ENCODE results near the gene ACSL1.
"Not testable (repeated sequence)": the region's sequence is repeated elsewhere in the genome, so short reads cannot be mapped to it uniquely, and the experiment has no call there.

The ACSL1 gene

GRCh38 chr4:184784628-184785257 is 41.0 kb downstream of the ACSL1 start:
- Histone ChIP-seq H3K4me3 (ENCODE audit: low read length) (no peak overlapping the region), H4K20me1 (ENCODE audit: insufficient read depth, low read length) (no peaks in the 10 kb centered on the region), H3K4me2 (ENCODE audit: low read length) (no peak overlapping the region), H3K9me3 (ENCODE audit: insufficient read depth, low read length) (no peaks in the 10 kb centered on the region), H3K79me2 (ENCODE audit: low read length) (no peaks in the 10 kb centered on the region), H3K27me3 (ENCODE audit: low read depth, low read length) (no peaks in the 10 kb centered on the region), H2AFZ (ENCODE audit: low read depth, low read length) (no peak overlapping the region), H3K36me3 (replicated peaks; ENCODE audit: low read depth, low read length) (no peaks in the 10 kb centered on the region), H3K4me1 (ENCODE audit: low read length) (no peaks in the 10 kb centered on the region), H3K9ac (ENCODE audit: low read length) (no peak overlapping the region), H3K27ac (ENCODE audit: low read length) (no peak overlapping the region)
- no peak for TF ChIP-seq EZH2phosphoT487 (IDR thresholded peaks at IDR 0.05; ENCODE audit: low read depth)

- H3K4me2 ChIP-seq (ENCODE audit: low read length) = no peak overlapping the region
- no peaks in the 10 kb centered on the region for H3K27me3 ChIP-seq (ENCODE audit: low read depth, low read length)
- no peak overlapping the region for H3K4me3 ChIP-seq (ENCODE audit: low read length)
- no peaks in the 10 kb centered on the region for H3K79me2 ChIP-seq (ENCODE audit: low read length)
- H2AFZ ChIP-seq (ENCODE audit: low read depth, low read length) = no peak overlapping the region
- H3K27ac ChIP-seq (ENCODE audit: low read length) = no peak overlapping the region
- no peak overlapping the region for H3K9ac ChIP-seq (ENCODE audit: low read length)
- H3K36me3 ChIP-seq (replicated peaks; ENCODE audit: low read depth, low read length) = no peaks in the 10 kb centered on the region
- H4K20me1 ChIP-seq (ENCODE audit: insufficient read depth, low read length) = no peaks in the 10 kb centered on the region
- TF ChIP-seq CTCF (IDR thresholded peaks at IDR 0.05; ENCODE audit: low read depth, low read length) = no peak
- TF ChIP-seq EZH2phosphoT487 (IDR thresholded peaks at IDR 0.05; ENCODE audit: low read depth) = no peak
- H3K9me3 ChIP-seq (ENCODE audit: insufficient read depth, low read length) = no peaks in the 10 kb centered on the region
- no peaks in the 10 kb centered on the region for H3K4me1 ChIP-seq (ENCODE audit: low read length)
Measured at GRCh38 chr4:184782731-184783373, 42.9 kb downstream of the ACSL1 start.

DNA sequence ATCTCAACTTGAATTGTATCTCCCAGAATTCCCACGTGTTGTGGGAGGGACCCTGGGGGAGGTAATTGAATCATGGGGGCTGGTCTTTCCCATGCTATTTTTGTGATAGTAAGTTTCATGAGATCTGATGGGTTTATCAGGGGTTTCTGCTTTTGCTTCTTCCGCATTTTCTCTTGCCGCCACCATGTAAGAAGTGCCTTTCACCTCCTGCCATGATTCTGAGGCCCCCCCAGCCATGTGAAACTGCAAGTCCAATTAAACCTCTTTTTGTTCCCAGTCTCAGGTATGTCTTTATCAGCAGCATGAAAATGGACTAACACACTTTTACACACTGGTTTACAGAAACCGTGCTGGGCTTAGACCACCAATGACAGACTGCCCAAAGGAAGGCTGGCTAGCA is 46.6 kb downstream of the ACSL1 start:
- not testable (repeated sequence) for H3K27ac ChIP-seq (ENCODE audit: low read length); H4K20me1 ChIP-seq (ENCODE audit: insufficient read depth, low read length); H3K27me3 ChIP-seq (ENCODE audit: low read depth, low read length); H3K36me3 ChIP-seq (replicated peaks; ENCODE audit: low read depth, low read length); H2AFZ ChIP-seq (ENCODE audit: low read depth, low read length); H3K9me3 ChIP-seq (ENCODE audit: insufficient read depth, low read length); H3K4me1 ChIP-seq (ENCODE audit: low read length); H3K4me2 ChIP-seq (ENCODE audit: low read length); H3K79me2 ChIP-seq (ENCODE audit: low read length); H3K9ac ChIP-seq (ENCODE audit: low read length); H3K4me3 ChIP-seq (ENCODE audit: low read length)

- Histone ChIP-seq H4K20me1 (ENCODE audit: insufficient read depth, low read length) (no peaks in the 10 kb centered on the region), H3K4me2 (ENCODE audit: low read length) (no peak overlapping the region), H3K27ac (ENCODE audit: low read length) (no peak overlapping the region), H3K9me3 (ENCODE audit: insufficient read depth, low read length) (no peaks in the 10 kb centered on the region), H3K9ac (ENCODE audit: low read length) (no peak overlapping the region), H3K36me3 (replicated peaks; ENCODE audit: low read depth, low read length) (no peaks in the 10 kb centered on the region), H3K4me1 (ENCODE audit: low read length) (no peaks in the 10 kb centered on the region), H3K79me2 (ENCODE audit: low read length) (no peaks in the 10 kb centered on the region), H2AFZ (ENCODE audit: low read depth, low read length) (no peak overlapping the region), H3K4me3 (ENCODE audit: low read length) (no peak overlapping the region), H3K27me3 (ENCODE audit: low read depth, low read length) (no peaks in the 10 kb centered on the region)
- no peak for TF ChIP-seq EZH2phosphoT487 (IDR thresholded peaks at IDR 0.05; ENCODE audit: low read depth)
- TF ChIP-seq CTCF (IDR thresholded peaks at IDR 0.05; ENCODE audit: low read depth, low read length) = no peak
Measured at GRCh38 chr4:184778325-184778724, 47.4 kb downstream of the ACSL1 start.

GRCh38 chr4:184776821-184777220 is 48.9 kb downstream of the ACSL1 start:
- TF ChIP-seq CTCF (IDR thresholded peaks at IDR 0.05; ENCODE audit: low read depth, low read length) (no peak), EZH2phosphoT487 (IDR thresholded peaks at IDR 0.05; ENCODE audit: low read depth) (no peak)
- no peaks in the 10 kb centered on the region for H3K4me1 ChIP-seq (ENCODE audit: low read length)
- H4K20me1 ChIP-seq (ENCODE audit: insufficient read depth, low read length) = no peaks in the 10 kb centered on the region

More at GRCh38 chr4:184776821-184777220, 48.9 kb downstream of the ACSL1 start:
- Histone ChIP-seq H3K79me2 (ENCODE audit: low read length) (no peaks in the 10 kb centered on the region), H3K27me3 (ENCODE audit: low read depth, low read length) (no peaks in the 10 kb centered on the region), H3K9me3 (ENCODE audit: insufficient read depth, low read length) (no peaks in the 10 kb centered on the region), H2AFZ (ENCODE audit: low read depth, low read length) (no peak overlapping the region), H3K9ac (ENCODE audit: low read length) (no peak overlapping the region), H3K36me3 (replicated peaks; ENCODE audit: low read depth, low read length) (no peaks in the 10 kb centered on the region), H3K4me2 (ENCODE audit: low read length) (no peak overlapping the region), H3K27ac (ENCODE audit: low read length) (no peak overlapping the region), H3K4me3 (ENCODE audit: low read length) (no peak overlapping the region)

Measured in OCI-LY3 (cell line).